ES-I3 (cell line): ENCODE measurements around the gene WBP4.
A peak's percentile ranks its signal among the peaks of the same experiment; 100 is the strongest.

Experiments used
- H3K36me3 ChIP-seq: 2 replicates; pipeline ENCODE4 v1.6.1; 2013; ENCODE audit warnings: mild to moderate bottlenecking, low read length, control low read depth, moderate library complexity; ENCODE audit not compliant: insufficient read depth
- H3K4me1 ChIP-seq: 2 replicates; pipeline ENCODE4 v1.6.1; 2013; ENCODE audit warnings: mild to moderate bottlenecking, control low read depth, low read length; ENCODE audit not compliant: insufficient read depth
- H3K9ac ChIP-seq: 2 replicates; pipeline ENCODE4 v1.6.1; 2013; ENCODE audit warnings: low read depth, mild to moderate bottlenecking, low read length, moderate library complexity
- H3K9me3 ChIP-seq: 2 replicates; pipeline ENCODE4 v1.6.1; 2013; ENCODE audit warnings: mild to moderate bottlenecking, low read length, moderate library complexity; ENCODE audit not compliant: control insufficient read depth, insufficient read depth

Gene WBP4, protein sequence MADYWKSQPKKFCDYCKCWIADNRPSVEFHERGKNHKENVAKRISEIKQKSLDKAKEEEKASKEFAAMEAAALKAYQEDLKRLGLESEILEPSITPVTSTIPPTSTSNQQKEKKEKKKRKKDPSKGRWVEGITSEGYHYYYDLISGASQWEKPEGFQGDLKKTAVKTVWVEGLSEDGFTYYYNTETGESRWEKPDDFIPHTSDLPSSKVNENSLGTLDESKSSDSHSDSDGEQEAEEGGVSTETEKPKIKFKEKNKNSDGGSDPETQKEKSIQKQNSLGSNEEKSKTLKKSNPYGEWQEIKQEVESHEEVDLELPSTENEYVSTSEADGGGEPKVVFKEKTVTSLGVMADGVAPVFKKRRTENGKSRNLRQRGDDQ

GRCh38 chr13:41061075-41061913 lies at the start of gene WBP4:
TSS of gene WBP4 (plus strand) at chr13:41061509. CDS start at chr13:41061674, 165 bp downstream.
- Histone ChIP-seq H3K9me3 (no peaks in the 10 kb centered on the region), H3K4me1 (peaks cover 7% of the 10 kb centered on the region), H3K9ac (peak within 1 kb of the TSS; percentile 99), H3K36me3 (no peaks in the 10 kb centered on the region)

GRCh38 chr13:41012536-41012935 lies 48.8 kb upstream of the WBP4 start:
- Histone ChIP-seq H3K4me1 (peaks cover 17% of the 10 kb centered on the region), H3K9me3 (no peaks in the 10 kb centered on the region), H3K36me3 (no peaks in the 10 kb centered on the region), H3K9ac (no peak overlapping the region)

- peaks cover 16% of the 10 kb centered on the region; the same call in 1 of the 2 replicates for H3K4me1 ChIP-seq
- H3K9me3 ChIP-seq = no peaks in the 10 kb centered on the region
- H3K9ac ChIP-seq = no peak overlapping the region
Observed at GRCh38 chr13:41013835-41014234, 47.5 kb upstream of the WBP4 start.

GRCh38 chr13:41015920-41016319 lies 45.4 kb upstream of the WBP4 start:
- Histone ChIP-seq H3K9ac (no peak overlapping the region), H3K4me1 (peaks cover 20% of the 10 kb centered on the region; the same call in 1 of the 2 replicates), H3K9me3 (no peaks in the 10 kb centered on the region), H3K36me3 (no peaks in the 10 kb centered on the region)

More at GRCh38 chr13:41013835-41014234, 47.5 kb upstream of the WBP4 start:
- H3K36me3 ChIP-seq = no peaks in the 10 kb centered on the region

GRCh38 chr13:41017159-41017558 lies 44.1 kb upstream of the WBP4 start:
- Histone ChIP-seq H3K9ac (no peak overlapping the region), H3K4me1 (peaks cover 20% of the 10 kb centered on the region; the same call in 1 of the 2 replicates), H3K9me3 (no peaks in the 10 kb centered on the region), H3K36me3 (no peaks in the 10 kb centered on the region)

- no peaks in the 10 kb centered on the region for H3K9me3 ChIP-seq
- no peak overlapping the region; the same call in 1 of the 2 replicates for H3K9ac ChIP-seq
- no peaks in the 10 kb centered on the region for H3K36me3 ChIP-seq
- H3K4me1 ChIP-seq = peaks cover 20% of the 10 kb centered on the region; the same call in 1 of the 2 replicates
Observed at GRCh38 chr13:41017817-41018601, 43.3 kb upstream of the WBP4 start.

- Histone ChIP-seq H3K4me1 (peaks cover 20% of the 10 kb centered on the region; the same call in 1 of the 2 replicates), H3K9me3 (no peaks in the 10 kb centered on the region), H3K9ac (peak overlapping the region; percentile 18; the same call in 1 of the 2 replicates), H3K36me3 (no peaks in the 10 kb centered on the region)
Observed at GRCh38 chr13:41018602-41018948, 42.7 kb upstream of the WBP4 start.

GRCh38 chr13:41019011-41019487 lies 42.3 kb upstream of the WBP4 start, which contains the start of gene ELF1:
TSS of gene ELF1 (minus strand) at chr13:41019316. CDS start at chr13:40982054, 37,262 bp downstream.
- H3K9ac ChIP-seq = peak within 1 kb of the TSS; percentile 18
- H3K9me3 ChIP-seq = no peaks in the 10 kb centered on the region
- no peaks in the 10 kb centered on the region for H3K36me3 ChIP-seq
- H3K4me1 ChIP-seq = peaks cover 20% of the 10 kb centered on the region; the same call in 1 of the 2 replicates

DNA sequence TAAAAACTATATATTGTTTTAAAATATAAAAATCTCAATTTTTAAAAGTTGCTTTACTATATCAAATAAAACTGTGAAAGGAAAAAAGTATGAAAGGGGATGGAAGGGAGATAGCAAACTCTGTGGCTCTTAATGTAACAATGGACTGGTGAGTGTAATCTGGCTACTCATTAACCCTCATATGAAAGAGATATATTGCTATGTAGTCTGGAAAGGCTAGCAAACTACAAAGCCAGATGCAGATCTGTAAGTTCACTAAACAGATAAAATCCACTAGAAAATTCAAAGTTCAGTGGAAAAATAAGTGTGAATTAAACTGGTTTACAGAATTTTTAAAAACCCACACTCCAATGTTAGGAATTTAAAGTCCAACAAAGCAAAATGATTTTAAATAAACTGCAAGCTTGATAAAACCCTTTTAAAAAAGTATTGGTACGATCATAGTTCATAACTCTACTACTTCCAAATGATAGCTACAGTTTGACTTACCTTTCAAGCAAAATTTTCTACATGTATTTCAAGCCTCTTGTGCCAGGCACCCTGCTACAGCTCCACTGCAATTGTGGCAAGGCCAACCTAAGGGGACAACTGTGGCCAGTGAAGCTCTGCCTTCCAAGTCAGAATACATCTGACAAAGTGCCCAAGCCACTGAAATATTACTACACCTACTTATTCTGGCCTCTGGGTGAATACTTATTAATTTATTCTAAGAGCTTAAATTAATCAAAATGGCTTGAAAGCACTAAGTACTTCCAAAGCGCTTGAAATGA lies 41.5 kb upstream of the WBP4 start:
- Histone ChIP-seq H3K4me1 (peaks cover 20% of the 10 kb centered on the region; the same call in 1 of the 2 replicates), H3K9me3 (no peaks in the 10 kb centered on the region), H3K9ac (no peak overlapping the region), H3K36me3 (no peaks in the 10 kb centered on the region)

- Histone ChIP-seq H3K36me3 (no peaks in the 10 kb centered on the region), H3K9me3 (no peaks in the 10 kb centered on the region), H3K4me1 (no peaks in the 10 kb centered on the region), H3K9ac (no peak overlapping the region)
Observed at GRCh38 chr13:41025518-41025917, 35.8 kb upstream of the WBP4 start.

GRCh38 chr13:41026788-41027187 lies 34.5 kb upstream of the WBP4 start:
- H3K9me3 ChIP-seq = no peaks in the 10 kb centered on the region
- H3K9ac ChIP-seq = no peak overlapping the region
- H3K36me3 ChIP-seq = no peaks in the 10 kb centered on the region
- H3K4me1 ChIP-seq = no peaks in the 10 kb centered on the region

- Histone ChIP-seq H3K36me3 (no peaks in the 10 kb centered on the region), H3K4me1 (no peaks in the 10 kb centered on the region), H3K9me3 (no peaks in the 10 kb centered on the region), H3K9ac (no peak overlapping the region)
Observed at GRCh38 chr13:41028051-41028450, 33.3 kb upstream of the WBP4 start.

DNA sequence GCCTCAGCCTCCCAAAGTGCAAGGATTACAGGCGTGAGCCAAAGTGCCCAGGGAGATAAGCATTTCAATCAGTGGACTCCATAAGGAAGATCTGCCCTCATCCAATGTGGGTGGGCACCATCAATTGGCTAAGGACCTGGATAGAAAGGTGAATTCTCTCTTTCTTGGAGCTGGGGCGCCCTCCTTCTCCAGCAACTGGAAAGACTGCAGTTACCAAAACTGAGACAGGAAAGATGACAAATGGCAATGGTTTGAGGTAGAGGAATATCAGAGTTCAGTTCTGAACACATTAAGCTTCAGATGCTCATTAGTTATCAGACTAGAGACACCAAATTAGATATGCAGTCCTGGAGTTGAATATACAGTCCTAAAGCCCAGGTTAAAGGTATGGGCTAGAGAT lies 31.7 kb upstream of the WBP4 start:
- H3K36me3 ChIP-seq = no peaks in the 10 kb centered on the region
- peaks cover under 1% of the 10 kb centered on the region; the same call in 1 of the 2 replicates for H3K4me1 ChIP-seq
- no peaks in the 10 kb centered on the region for H3K9me3 ChIP-seq
- H3K9ac ChIP-seq = no peak overlapping the region
